ENCODE results near the gene PTPN5.
"Not testable (repeated sequence)": the region's sequence is repeated elsewhere in the genome, so short reads cannot be mapped to it uniquely, and the experiment has no call there.

PTPN5 gene

GRCh38 chr11:18791207-18791968 lies at the start of gene PTPN5:
PTPN5 (minus strand) TSS chr11:18791798; CDS start chr11:18771958, 19,840 bp downstream.
- no peak for DNase-seq (ENCODE audit: low read depth, low spot score)
- no peak within 1 kb of the TSS for H3K4me3 ChIP-seq (ENCODE audit: low read depth, low read length)

GRCh38 chr11:18836417-18836816 lies 44.8 kb upstream of the PTPN5 start:
- no peak overlapping the region for H3K4me3 ChIP-seq (ENCODE audit: low read depth, low read length)
- in situ Hi-C loops (cut with HindIII; ENCODE audit: low sequenced_read_pairs) = no loop called here
- TF ChIP-seq CTCF (IDR thresholded peaks at IDR 0.05; ENCODE audit: low read depth, low read length) = no peak
- no peak for DNase-seq (ENCODE audit: low read depth, low spot score)

More at GRCh38 chr11:18791207-18791968, at the start of gene PTPN5:
- in situ Hi-C loops (cut with HindIII; ENCODE audit: low sequenced_read_pairs) = no loop called here
- no peak for TF ChIP-seq CTCF (IDR thresholded peaks at IDR 0.05; ENCODE audit: low read depth, low read length)

GRCh38 chr11:18834754-18835466 lies 43.3 kb upstream of the PTPN5 start:
- H3K4me3 ChIP-seq (ENCODE audit: low read depth, low read length) = no peak overlapping the region
- TF ChIP-seq CTCF (IDR thresholded peaks at IDR 0.05; ENCODE audit: low read depth, low read length) = no peak
- no peak for DNase-seq (ENCODE audit: low read depth, low spot score)
- in situ Hi-C loops (cut with HindIII; ENCODE audit: low sequenced_read_pairs) = no loop called here

GRCh38 chr11:18820160-18820559 lies 28.6 kb upstream of the PTPN5 start:
- in situ Hi-C loops (cut with HindIII; ENCODE audit: low sequenced_read_pairs); H3K4me3 ChIP-seq (ENCODE audit: low read depth, low read length); DNase-seq (ENCODE audit: low read depth, low spot score): not testable (repeated sequence)

GRCh38 chr11:18804199-18804999 lies 12.8 kb upstream of the PTPN5 start:
- no peak overlapping the region for H3K4me3 ChIP-seq (ENCODE audit: low read depth, low read length)
- no peak for TF ChIP-seq CTCF (IDR thresholded peaks at IDR 0.05; ENCODE audit: low read depth, low read length)
- no peak for DNase-seq (ENCODE audit: low read depth, low spot score)
- in situ Hi-C loops (cut with HindIII; ENCODE audit: low sequenced_read_pairs) = no loop called here

- in situ Hi-C loops (cut with HindIII; ENCODE audit: low sequenced_read_pairs) = no loop called here
- peak; percentile 63 for TF ChIP-seq CTCF (IDR thresholded peaks at IDR 0.05; ENCODE audit: low read depth, low read length)
- peak; percentile 70 for DNase-seq (ENCODE audit: low read depth, low spot score)
- H3K4me3 ChIP-seq (ENCODE audit: low read depth, low read length) = no peak overlapping the region
Measured at GRCh38 chr11:18802381-18803257, 11.0 kb upstream of the PTPN5 start.

All from astrocyte of the spinal cord (primary cell).